ENCODE data around the gene GDF15.
A peak's percentile ranks its signal among the peaks of the same experiment; 100 is the strongest.
"Not testable (repeated sequence)": the region's sequence is repeated elsewhere in the genome, so short reads cannot be mapped to it uniquely, and the experiment has no call there.

The GDF15 gene

GRCh38 chr19:18362934-18363542 lies 22.9 kb upstream of the GDF15 start:
- H3K14ac ChIP-seq (ENCODE audit: low read length): no peak overlapping the region
- H3K27me3 ChIP-seq (ENCODE audit: control insufficient read depth in 3 of 3, insufficient read depth in 3 of 3, low read depth in 1 of 3, low read length in 3 of 3): peaks cover 0 to 2% (median 0%) of the 10 kb centered on the region in 3 experiments
- no peak overlapping the region for H3K23ac ChIP-seq (ENCODE audit: low read depth, low read length, poor library complexity)
- H2BK120ac ChIP-seq (ENCODE audit: low read depth, low read length): no peak overlapping the region
- H3K4me2 ChIP-seq (ENCODE audit: insufficient read depth, low read length, poor library complexity, severe bottlenecking): no peak overlapping the region
- H3K36me3 ChIP-seq (replicated peaks in 1 of 2; ENCODE audit: control insufficient read depth in 2 of 2, insufficient read depth in 2 of 2, low read length in 2 of 2): peaks cover 0 to 25% of the 10 kb centered on the region in 2 donors
- H3K79me1 ChIP-seq (ENCODE audit: low read depth, low read length): no peaks in the 10 kb centered on the region
- H3K9ac ChIP-seq (ENCODE audit: low read depth, low read length, poor library complexity): peak overlapping the region; percentile 27
- H2AFZ ChIP-seq (ENCODE audit: low read length): no peak overlapping the region
- H3K4ac ChIP-seq (ENCODE audit: low read length): no peak overlapping the region
- no peak for DNase-seq (ENCODE audit: low spot score)
- H3K4me1 ChIP-seq (ENCODE audit: control insufficient read depth in 2 of 2, insufficient read depth in 1 of 2, low read depth in 1 of 2, low read length in 2 of 2): peaks cover 8 to 26% of the 10 kb centered on the region in 2 donors
- peak overlapping the region; percentile 14 for H2BK12ac ChIP-seq (ENCODE audit: low read length)
- peak overlapping the region; percentile 63 for H2AK5ac ChIP-seq (ENCODE audit: low read depth, low read length)
- H3K27ac ChIP-seq (replicated peaks; ENCODE audit: low read length): no peak overlapping the region
- no peak overlapping the region for H4K91ac ChIP-seq (ENCODE audit: low read depth, low read length, poor library complexity)
- peaks cover 0 to 3% of the 10 kb centered on the region in 2 donors for H3K9me3 ChIP-seq (replicated peaks in 1 of 2; ENCODE audit: control insufficient read depth in 2 of 2, insufficient read depth in 1 of 2, low read depth in 1 of 2, low read length in 2 of 2)
- H3K18ac ChIP-seq (ENCODE audit: low read length): peak overlapping the region; percentile 53
- no peak overlapping the region for H2BK15ac ChIP-seq (ENCODE audit: low read length)
- no CpG with 5 or more reads among the region's 17 CpGs for whole genome bisulfite sequencing, 2 donors (ENCODE audit: extremely low coverage in 2 of 2, insufficient read length in 2 of 2, insufficient replicate concordance in 1 of 2)
- H3K4me3 ChIP-seq (ENCODE audit: low read length in 2 of 2): no peak overlapping the region
- no peak overlapping the region for H2BK5ac ChIP-seq (ENCODE audit: low read length)
- H4K8ac ChIP-seq (ENCODE audit: low read depth, low read length): no peak overlapping the region

- DNase-seq (ENCODE audit: low spot score): no peak
- H4K91ac ChIP-seq (ENCODE audit: low read depth, low read length, poor library complexity): no peak overlapping the region
- no peak overlapping the region for H3K23ac ChIP-seq (ENCODE audit: low read depth, low read length, poor library complexity)
- no peak overlapping the region for H2BK120ac ChIP-seq (ENCODE audit: low read depth, low read length)
- H3K27ac ChIP-seq (replicated peaks; ENCODE audit: low read length): no peak overlapping the region
- H3K9me3 ChIP-seq (replicated peaks in 1 of 2; ENCODE audit: control insufficient read depth in 2 of 2, insufficient read depth in 1 of 2, low read depth in 1 of 2, low read length in 2 of 2): peaks cover 0 to 3% of the 10 kb centered on the region in 2 donors
- no peak overlapping the region for H3K4me3 ChIP-seq (ENCODE audit: low read length in 2 of 2)
- H3K4ac ChIP-seq (ENCODE audit: low read length): no peak overlapping the region
- H3K79me1 ChIP-seq (ENCODE audit: low read depth, low read length): no peaks in the 10 kb centered on the region
- H3K9ac ChIP-seq (ENCODE audit: low read depth, low read length, poor library complexity): no peak overlapping the region
- H2BK12ac ChIP-seq (ENCODE audit: low read length): no peak overlapping the region
- peaks cover 10 to 31% of the 10 kb centered on the region in 2 donors for H3K4me1 ChIP-seq (ENCODE audit: control insufficient read depth in 2 of 2, insufficient read depth in 1 of 2, low read depth in 1 of 2, low read length in 2 of 2)
- no peak overlapping the region for H3K18ac ChIP-seq (ENCODE audit: low read length)
- H3K14ac ChIP-seq (ENCODE audit: low read length): no peak overlapping the region
- H2AK5ac ChIP-seq (ENCODE audit: low read depth, low read length): no peak overlapping the region
- no peak overlapping the region for H3K4me2 ChIP-seq (ENCODE audit: insufficient read depth, low read length, poor library complexity, severe bottlenecking)
- peaks cover 0 to 19% of the 10 kb centered on the region in 2 donors for H3K36me3 ChIP-seq (replicated peaks in 1 of 2; ENCODE audit: control insufficient read depth in 2 of 2, insufficient read depth in 2 of 2, low read length in 2 of 2)
- no peak overlapping the region for H4K8ac ChIP-seq (ENCODE audit: low read depth, low read length)
- no peak overlapping the region for H2AFZ ChIP-seq (ENCODE audit: low read length)
- H2BK5ac ChIP-seq (ENCODE audit: low read length): no peak overlapping the region
- no CpG with 5 or more reads among the region's 6 CpGs for WGBS, 2 donors (ENCODE audit: extremely low coverage in 2 of 2, insufficient read length in 2 of 2, insufficient replicate concordance in 1 of 2)
- no peak overlapping the region for H2BK15ac ChIP-seq (ENCODE audit: low read length)
- peaks cover 0 to 2% (median 0%) of the 10 kb centered on the region in 3 experiments for H3K27me3 ChIP-seq (ENCODE audit: control insufficient read depth in 3 of 3, insufficient read depth in 3 of 3, low read depth in 1 of 3, low read length in 3 of 3)
These were observed 22.2 kb upstream of the GDF15 start for GRCh38 chr19:18363787-18364186.

GRCh38 chr19:18364277-18364825 lies 21.6 kb upstream of the GDF15 start:
- not testable (repeated sequence) for H4K8ac ChIP-seq (ENCODE audit: low read depth, low read length); H2AK5ac ChIP-seq (ENCODE audit: low read depth, low read length); H3K4me2 ChIP-seq (ENCODE audit: insufficient read depth, low read length, poor library complexity, severe bottlenecking); H3K9ac ChIP-seq (ENCODE audit: low read depth, low read length, poor library complexity); H2BK15ac ChIP-seq (ENCODE audit: low read length); H3K23ac ChIP-seq (ENCODE audit: low read depth, low read length, poor library complexity); H3K14ac ChIP-seq (ENCODE audit: low read length); H3K4ac ChIP-seq (ENCODE audit: low read length); H3K27me3 ChIP-seq (ENCODE audit: control insufficient read depth in 3 of 3, insufficient read depth in 3 of 3, low read depth in 1 of 3, low read length in 3 of 3); H3K27ac ChIP-seq (replicated peaks; ENCODE audit: low read length); H3K4me3 ChIP-seq (ENCODE audit: low read length in 2 of 2); DNase-seq (ENCODE audit: low spot score); H4K91ac ChIP-seq (ENCODE audit: low read depth, low read length, poor library complexity); H2BK12ac ChIP-seq (ENCODE audit: low read length); H3K9me3 ChIP-seq (replicated peaks in 1 of 2; ENCODE audit: control insufficient read depth in 2 of 2, insufficient read depth in 1 of 2, low read depth in 1 of 2, low read length in 2 of 2); H2BK120ac ChIP-seq (ENCODE audit: low read depth, low read length); H3K79me1 ChIP-seq (ENCODE audit: low read depth, low read length)
- peak overlapping the region; percentile 71 for H2BK5ac ChIP-seq (ENCODE audit: low read length)
- WGBS, 2 donors (ENCODE audit: extremely low coverage in 2 of 2, insufficient read length in 2 of 2, insufficient replicate concordance in 1 of 2): no CpG with 5 or more reads among the region's 11 CpGs
- H3K18ac ChIP-seq (ENCODE audit: low read length): peak overlapping the region; percentile 81
- peaks cover 13 to 36% of the 10 kb centered on the region in 2 donors for H3K4me1 ChIP-seq (ENCODE audit: control insufficient read depth in 2 of 2, insufficient read depth in 1 of 2, low read depth in 1 of 2, low read length in 2 of 2)
- peak overlapping the region; percentile 57 for H2AFZ ChIP-seq (ENCODE audit: low read length)
- H3K36me3 ChIP-seq (replicated peaks in 1 of 2; ENCODE audit: control insufficient read depth in 2 of 2, insufficient read depth in 2 of 2, low read length in 2 of 2): peaks cover 0 to 15% of the 10 kb centered on the region in 2 donors

GRCh38 chr19:18364826-18365528 lies 21.0 kb upstream of the GDF15 start:
- DNase-seq (ENCODE audit: low spot score): no peak
- no CpG with 5 or more reads among the region's 15 CpGs for WGBS, 2 donors (ENCODE audit: extremely low coverage in 2 of 2, insufficient read length in 2 of 2, insufficient replicate concordance in 1 of 2)
- Histone ChIP-seq H3K4me2 (ENCODE audit: insufficient read depth, low read length, poor library complexity, severe bottlenecking) (no peak overlapping the region), H3K18ac (ENCODE audit: low read length) (no peak overlapping the region), H3K27me3 (ENCODE audit: control insufficient read depth in 3 of 3, insufficient read depth in 3 of 3, low read depth in 1 of 3, low read length in 3 of 3) (peaks cover 0 to 2% (median 0%) of the 10 kb centered on the region in 3 experiments), H2BK12ac (ENCODE audit: low read length) (no peak overlapping the region), H4K8ac (ENCODE audit: low read depth, low read length) (no peak overlapping the region), H2AK5ac (ENCODE audit: low read depth, low read length) (no peak overlapping the region), H2BK5ac (ENCODE audit: low read length) (peak overlapping the region; percentile 76), H3K4ac (ENCODE audit: low read length) (no peak overlapping the region), H3K36me3 (replicated peaks in 1 of 2; ENCODE audit: control insufficient read depth in 2 of 2, insufficient read depth in 2 of 2, low read length in 2 of 2) (peaks cover 0 to 12% of the 10 kb centered on the region in 2 donors), H3K4me1 (ENCODE audit: control insufficient read depth in 2 of 2, insufficient read depth in 1 of 2, low read depth in 1 of 2, low read length in 2 of 2) (peaks cover 13 to 43% of the 10 kb centered on the region in 2 donors), H3K27ac (replicated peaks; ENCODE audit: low read length) (no peak overlapping the region), H3K14ac (ENCODE audit: low read length) (no peak overlapping the region), H3K9me3 (replicated peaks in 1 of 2; ENCODE audit: control insufficient read depth in 2 of 2, insufficient read depth in 1 of 2, low read depth in 1 of 2, low read length in 2 of 2) (peaks cover 0 to 3% of the 10 kb centered on the region in 2 donors), H2BK120ac (ENCODE audit: low read depth, low read length) (no peak overlapping the region), H4K91ac (ENCODE audit: low read depth, low read length, poor library complexity) (no peak overlapping the region), H3K9ac (ENCODE audit: low read depth, low read length, poor library complexity) (no peak overlapping the region), H3K23ac (ENCODE audit: low read depth, low read length, poor library complexity) (no peak overlapping the region), H2AFZ (ENCODE audit: low read length) (peak overlapping the region; percentile 57), H2BK15ac (ENCODE audit: low read length) (no peak overlapping the region), H3K79me1 (ENCODE audit: low read depth, low read length) (no peaks in the 10 kb centered on the region), H3K4me3 (ENCODE audit: low read length in 2 of 2) (no peak overlapping the region)

Data from neuronal stem cell (in vitro differentiated cells).